GM12875 (cell line): ENCODE data around the gene DEK.

Source experiments
- H3K4me3 ChIP-seq: one replicate; pipeline ENCODE4 v1.5.1; 2011; ENCODE audit warnings: low read depth, low read length, control low read depth
- TF ChIP-seq, protein P1 (sequence below): IDR thresholded peaks from 2 replicates; pipeline ENCODE4 v1.5.1; 2011; ENCODE audit warnings: low read depth, mild to moderate bottlenecking, control low read depth, inconsistent platforms, low read length, moderate library complexity, borderline replicate concordance; ENCODE audit not compliant: insufficient read depth

The DEK gene

GRCh38 chr6:18276610-18277236, 12.4 kb upstream of the DEK start:
- no peak overlapping the region for H3K4me3 ChIP-seq
- TF ChIP-seq, protein P1, sequence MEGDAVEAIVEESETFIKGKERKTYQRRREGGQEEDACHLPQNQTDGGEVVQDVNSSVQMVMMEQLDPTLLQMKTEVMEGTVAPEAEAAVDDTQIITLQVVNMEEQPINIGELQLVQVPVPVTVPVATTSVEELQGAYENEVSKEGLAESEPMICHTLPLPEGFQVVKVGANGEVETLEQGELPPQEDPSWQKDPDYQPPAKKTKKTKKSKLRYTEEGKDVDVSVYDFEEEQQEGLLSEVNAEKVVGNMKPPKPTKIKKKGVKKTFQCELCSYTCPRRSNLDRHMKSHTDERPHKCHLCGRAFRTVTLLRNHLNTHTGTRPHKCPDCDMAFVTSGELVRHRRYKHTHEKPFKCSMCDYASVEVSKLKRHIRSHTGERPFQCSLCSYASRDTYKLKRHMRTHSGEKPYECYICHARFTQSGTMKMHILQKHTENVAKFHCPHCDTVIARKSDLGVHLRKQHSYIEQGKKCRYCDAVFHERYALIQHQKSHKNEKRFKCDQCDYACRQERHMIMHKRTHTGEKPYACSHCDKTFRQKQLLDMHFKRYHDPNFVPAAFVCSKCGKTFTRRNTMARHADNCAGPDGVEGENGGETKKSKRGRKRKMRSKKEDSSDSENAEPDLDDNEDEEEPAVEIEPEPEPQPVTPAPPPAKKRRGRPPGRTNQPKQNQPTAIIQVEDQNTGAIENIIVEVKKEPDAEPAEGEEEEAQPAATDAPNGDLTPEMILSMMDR: no peak

GRCh38 chr6:18270216-18270615, 5.9 kb upstream of the DEK start:
- TF ChIP-seq, protein P1: no peak
- no peak overlapping the region for H3K4me3 ChIP-seq

DNA sequence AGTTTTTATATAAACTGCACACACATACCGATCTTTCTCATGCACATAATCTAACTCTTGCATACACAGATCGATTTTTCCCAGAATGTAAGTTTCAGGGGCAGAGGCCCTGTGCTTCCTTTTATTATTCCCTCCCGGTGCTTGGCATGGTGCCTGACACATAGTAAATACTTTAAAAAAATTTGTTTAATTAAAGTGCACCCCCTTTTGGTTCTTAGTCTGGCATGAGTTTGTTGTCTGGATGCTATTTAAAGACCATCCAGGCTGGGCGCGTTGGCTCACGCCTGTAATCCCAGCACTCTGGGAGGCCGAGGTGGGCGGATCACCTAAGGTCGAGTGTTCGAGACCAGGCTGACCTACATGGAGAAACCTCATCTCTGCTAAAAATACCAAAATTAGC, 5.4 kb upstream of the DEK start:
- TF ChIP-seq, protein P1: no peak
- H3K4me3 ChIP-seq: no peak overlapping the region

DNA sequence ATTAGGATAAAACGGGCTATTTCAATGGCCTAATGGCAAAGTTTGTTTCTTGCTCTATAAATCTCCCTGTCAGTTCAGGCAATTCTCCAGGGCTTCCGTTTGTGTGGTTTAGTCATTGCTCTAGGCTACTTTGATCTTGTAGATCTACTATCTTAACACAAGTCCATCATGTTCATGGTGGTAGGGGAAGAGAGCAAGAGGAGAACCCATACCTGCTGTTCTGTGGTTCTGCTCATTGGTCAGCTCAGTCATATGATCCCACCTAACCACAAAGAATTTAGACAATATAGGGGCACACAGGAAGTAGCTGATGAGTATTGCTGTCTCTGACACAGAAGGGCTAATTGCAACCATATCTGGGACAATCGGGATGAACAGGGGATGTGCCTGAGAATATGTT, 4.9 kb upstream of the DEK start:
- no peak overlapping the region for H3K4me3 ChIP-seq
- TF ChIP-seq, protein P1: no peak

DNA sequence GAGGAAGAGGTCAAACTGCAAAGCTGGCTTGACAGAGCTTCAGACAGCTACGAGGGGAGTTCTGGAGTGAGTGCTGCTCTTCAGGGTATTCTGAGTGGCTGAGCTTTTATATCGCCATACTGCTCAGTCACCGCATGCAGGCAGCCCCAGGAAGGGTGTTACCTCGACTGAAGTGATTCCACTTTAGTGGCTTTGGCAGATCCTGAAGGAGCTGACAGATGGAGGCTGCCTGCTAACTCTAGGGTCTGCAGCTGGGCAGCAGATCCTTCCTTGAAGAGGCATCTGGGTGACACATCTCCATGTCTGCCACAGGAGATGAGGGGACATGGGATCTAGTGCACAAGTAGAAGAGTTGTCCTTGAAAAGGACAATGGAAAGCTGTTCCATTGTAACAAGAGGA, 3.7 kb upstream of the DEK start:
- TF ChIP-seq, protein P1: no peak
- H3K4me3 ChIP-seq: no peak overlapping the region

DNA sequence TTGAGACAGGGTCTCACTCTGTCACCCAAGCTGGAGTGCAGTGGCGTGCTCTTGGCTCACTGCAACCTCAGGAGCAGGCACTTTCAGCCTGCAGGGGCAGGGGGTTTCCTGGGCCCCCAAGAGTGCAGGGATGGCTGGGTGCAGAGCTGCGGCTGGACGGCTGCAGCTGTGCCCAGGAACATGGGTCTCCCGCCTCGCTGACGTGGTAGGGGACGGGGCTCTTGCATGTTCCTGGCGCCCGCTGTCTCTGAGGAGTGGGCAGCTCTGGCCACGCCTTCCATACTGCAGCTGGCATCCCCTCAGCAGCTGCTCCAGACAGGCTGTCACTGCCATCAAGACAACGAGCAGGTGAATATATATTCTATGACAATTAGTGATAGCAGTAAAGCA, 2.2 kb upstream of the DEK start:
- TF ChIP-seq, protein P1: no peak
- no peak overlapping the region for H3K4me3 ChIP-seq

- TF ChIP-seq, protein P1: no peak
- H3K4me3 ChIP-seq: no peak overlapping the region
These were observed 1.6 kb upstream of the DEK start for GRCh38 chr6:18265787-18266522.
